ENCODE measurements around the gene ATP10B. TPM values are rescaled to one million over a fixed set of nuclear protein-coding genes. Genes with fewer than 3 reads are reported as not detected.

The ATP10B gene
- total RNA-seq, 2 donors from 2014 or later = 1.3 to 2.1 TPM

GRCh38 chr5:160641405-160641804 lies 210.6 kb downstream of the ATP10B start:
- Histone ChIP-seq H3K4me1 (peaks cover 19% of the 10 kb centered on the region), H3K27ac (no peak overlapping the region), H3K9me3 (no peaks in the 10 kb centered on the region), H3K27me3 (no peaks in the 10 kb centered on the region), H3K4me3 (no peak overlapping the region), H3K36me3 (replicated peaks in 1 of 2; ENCODE audit: insufficient read depth in 1 of 2, low read depth in 2 of 2) (no peaks in the 10 kb centered on the region)
- intact Hi-C loops (cut with DNase I) = no loop called here
- no peak for ATAC-seq
- DNase-seq = no peak
- TF ChIP-seq CTCF (IDR thresholded peaks at IDR 0.05) (no peak), POLR2A (IDR thresholded peaks at IDR 0.05) (no peak)

- peaks cover 19% of the 10 kb centered on the region for H3K4me1 ChIP-seq
- no peaks in the 10 kb centered on the region for H3K9me3 ChIP-seq
- intact Hi-C loops (cut with DNase I) = no loop called here
- H3K27ac ChIP-seq = no peak overlapping the region
- H3K4me3 ChIP-seq = no peak overlapping the region
- WGBS, 2 donors = 86 to 91% methylated on average over 7 of the region's 7 CpGs
- no peaks in the 10 kb centered on the region for H3K36me3 ChIP-seq (replicated peaks in 1 of 2; ENCODE audit: insufficient read depth in 1 of 2, low read depth in 2 of 2)
- ATAC-seq (no peak), DNase-seq (no peak)
- no peaks in the 10 kb centered on the region for H3K27me3 ChIP-seq
- TF ChIP-seq POLR2A (IDR thresholded peaks at IDR 0.05) (no peak), CTCF (IDR thresholded peaks at IDR 0.05) (no peak)
Observed at GRCh38 chr5:160640406-160640805, 211.6 kb downstream of the ATP10B start.

DNA sequence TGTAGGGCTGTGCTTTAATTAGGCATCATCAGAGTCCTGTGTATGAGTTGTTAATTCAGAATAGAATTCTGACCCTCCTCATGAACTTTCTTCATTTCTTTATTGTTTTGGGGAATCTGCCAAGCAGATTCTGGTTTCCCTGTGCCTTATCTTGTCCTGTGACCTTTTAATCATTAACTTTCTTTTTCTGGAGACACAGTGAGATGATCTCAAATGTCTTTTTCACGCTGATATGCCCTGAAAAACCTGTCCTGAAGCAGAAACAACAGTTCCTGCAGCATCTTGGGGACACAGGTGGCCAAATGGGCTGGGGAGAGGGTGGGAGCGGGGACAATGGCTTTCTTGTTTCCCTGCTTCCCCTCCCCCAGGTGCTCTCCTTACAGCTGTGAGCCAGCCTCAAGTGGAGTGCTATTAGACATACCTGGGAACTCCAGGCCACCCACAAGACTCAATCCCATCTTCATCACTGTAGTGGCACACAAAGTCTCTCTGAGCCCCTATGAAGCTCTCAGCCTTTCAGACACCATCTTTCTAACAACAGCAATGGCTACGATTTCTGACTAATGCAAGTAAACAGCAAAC lies 213.8 kb downstream of the ATP10B start:
- Histone ChIP-seq H3K27me3 (no peaks in the 10 kb centered on the region), H3K36me3 (replicated peaks in 1 of 2; ENCODE audit: insufficient read depth in 1 of 2, low read depth in 2 of 2) (no peaks in the 10 kb centered on the region), H3K9me3 (no peaks in the 10 kb centered on the region), H3K4me3 (no peak overlapping the region), H3K27ac (peak overlapping the region in 1 of 4 donors; percentile 45), H3K4me1 (peaks cover 19% of the 10 kb centered on the region)
- TF ChIP-seq CTCF (IDR thresholded peaks at IDR 0.05) (no peak), POLR2A (IDR thresholded peaks at IDR 0.05) (no peak)
- DNase-seq = peak in 1 of 4 donors; percentile 11
- 42 to 58% methylated on average over 3 of the region's 3 CpGs for WGBS, 2 donors
- ATAC-seq = peak; percentile 60
- intact Hi-C loops (cut with DNase I) = no loop called here

GRCh38 chr5:160637357-160638090 lies 214.5 kb downstream of the ATP10B start:
- no peak overlapping the region for H3K27ac ChIP-seq
- WGBS, 2 donors = 59 to 69% methylated on average over 4 of the region's 4 CpGs
- intact Hi-C loops (cut with DNase I) = no loop called here

More at GRCh38 chr5:160637357-160638090, 214.5 kb downstream of the ATP10B start:
- Histone ChIP-seq H3K36me3 (replicated peaks in 1 of 2; ENCODE audit: insufficient read depth in 1 of 2, low read depth in 2 of 2) (no peaks in the 10 kb centered on the region), H3K9me3 (no peaks in the 10 kb centered on the region), H3K4me1 (peaks cover 19% of the 10 kb centered on the region), H3K27me3 (no peaks in the 10 kb centered on the region), H3K4me3 (no peak overlapping the region)
- ATAC-seq = peak; percentile 76
- no peak for DNase-seq
- TF ChIP-seq CTCF (IDR thresholded peaks at IDR 0.05) (no peak), POLR2A (IDR thresholded peaks at IDR 0.05) (no peak)
